HEK293T (cell line): ENCODE measurements around the gene GJD4.

Experiments used
- BHLHE40 ChIP-seq: fragments of 450-650 bp; IDR thresholded peaks from 2 replicates; pipeline ENCODE4 v1.6.1; 2016; ENCODE audit warnings: mild to moderate bottlenecking, moderate library complexity, borderline replicate concordance
- CTBP1 ChIP-seq: fragments of 450-650 bp; IDR thresholded peaks from 2 replicates; pipeline ENCODE4 v1.6.1; 2016; ENCODE audit warnings: borderline replicate concordance
- ELF4 ChIP-seq: fragments of 450-650 bp; IDR thresholded peaks from 2 replicates; pipeline ENCODE4 v1.6.1; 2017; ENCODE audit warnings: antibody characterized with exemption
- FOXA1 ChIP-seq: fragments of 450-650 bp; IDR thresholded peaks from 2 replicates; pipeline ENCODE4 v1.6.1; 2016; ENCODE audit warnings: mild to moderate bottlenecking
- FOXM1 ChIP-seq: fragments of 450-650 bp; IDR thresholded peaks from 2 replicates; pipeline ENCODE4 v1.6.1; 2017; ENCODE audit warnings: mild to moderate bottlenecking, borderline replicate concordance
- HDGF ChIP-seq: fragments of 450-650 bp; IDR thresholded peaks from 2 replicates; pipeline ENCODE4 v1.6.1; 2017; ENCODE audit warnings: antibody characterized with exemption, borderline replicate concordance
- NFRKB ChIP-seq: fragments of 450-650 bp; IDR thresholded peaks from 2 replicates; pipeline ENCODE4 v1.6.1; 2016; ENCODE audit warnings: mild to moderate bottlenecking, moderate library complexity
- TARDBP ChIP-seq: fragments of 450-650 bp; IDR thresholded peaks from 2 replicates; pipeline ENCODE4 v1.6.1; 2016
- TF ChIP-seq, protein P1 (sequence below): fragments of 450-650 bp; IDR thresholded peaks from 2 replicates; pipeline ENCODE4 v1.6.1; 2016

DNA sequence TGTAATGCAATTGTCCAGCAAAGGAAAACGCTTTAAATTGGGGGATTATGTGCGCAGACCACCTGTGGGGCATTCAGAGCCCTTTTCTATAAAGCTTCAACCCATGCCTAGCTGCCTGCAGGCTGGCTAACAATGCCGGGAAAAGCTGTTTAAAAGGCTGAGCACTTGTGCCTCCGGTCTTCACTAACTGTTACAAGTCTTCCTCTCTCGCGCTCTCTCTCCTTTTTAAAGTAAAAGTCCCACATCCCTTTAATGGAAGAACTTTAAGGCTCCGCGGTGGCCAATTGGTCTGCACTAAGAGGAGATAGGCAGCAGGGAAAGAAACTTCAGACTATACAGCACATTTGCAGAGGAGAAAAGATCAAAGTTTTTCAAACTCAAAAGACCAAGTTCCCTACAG, 32.3 kb downstream of the GJD4 start:
- TF ChIP-seq FOXM1 (no peak), TARDBP (no peak), FOXA1 (no peak), NFRKB (no peak), BHLHE40 (no peak), HDGF (no peak), ELF4 (no peak), CTBP1 (no peak)
- TF ChIP-seq, protein P1, sequence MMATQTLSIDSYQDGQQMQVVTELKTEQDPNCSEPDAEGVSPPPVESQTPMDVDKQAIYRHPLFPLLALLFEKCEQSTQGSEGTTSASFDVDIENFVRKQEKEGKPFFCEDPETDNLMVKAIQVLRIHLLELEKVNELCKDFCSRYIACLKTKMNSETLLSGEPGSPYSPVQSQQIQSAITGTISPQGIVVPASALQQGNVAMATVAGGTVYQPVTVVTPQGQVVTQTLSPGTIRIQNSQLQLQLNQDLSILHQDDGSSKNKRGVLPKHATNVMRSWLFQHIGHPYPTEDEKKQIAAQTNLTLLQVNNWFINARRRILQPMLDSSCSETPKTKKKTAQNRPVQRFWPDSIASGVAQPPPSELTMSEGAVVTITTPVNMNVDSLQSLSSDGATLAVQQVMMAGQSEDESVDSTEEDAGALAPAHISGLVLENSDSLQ: no peak
